Amygdala (tissue), 56 donors: Measurements from ENCODE around the gene LRRC61.
A peak's percentile ranks its signal among the peaks of the same experiment; 100 is the strongest.
"Not testable (repeated sequence)": the region's sequence is repeated elsewhere in the genome, so short reads cannot be mapped to it uniquely, and the experiment has no call there.

Experiments
- DNase-seq, 56 donors: peaks; one replicate each; lab custom pipeline; 2025; lab: John Stamatoyannopoulos, UW

LRRC61 gene

DNA sequence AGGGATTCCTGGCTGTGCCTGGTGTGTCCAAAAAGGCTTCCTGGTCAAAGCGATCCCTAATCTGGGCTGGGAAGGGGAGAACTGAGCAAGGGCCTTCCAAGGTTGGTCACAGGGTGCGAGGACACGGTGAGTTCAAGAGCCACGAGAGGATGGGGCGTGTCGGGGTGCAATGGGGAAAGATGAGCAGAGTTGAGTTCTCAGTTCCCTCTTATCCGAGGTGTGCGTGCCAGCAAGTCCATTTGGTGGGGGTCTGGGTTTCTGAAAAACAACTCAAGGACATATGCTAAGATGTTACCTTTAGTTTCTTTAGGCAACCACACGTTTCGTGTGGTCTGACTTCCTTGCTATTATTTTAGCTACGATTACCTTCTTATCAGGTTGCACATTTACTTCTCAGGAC, 57.3 kb downstream of the LRRC61 start:
- no peak for DNase-seq

DNA sequence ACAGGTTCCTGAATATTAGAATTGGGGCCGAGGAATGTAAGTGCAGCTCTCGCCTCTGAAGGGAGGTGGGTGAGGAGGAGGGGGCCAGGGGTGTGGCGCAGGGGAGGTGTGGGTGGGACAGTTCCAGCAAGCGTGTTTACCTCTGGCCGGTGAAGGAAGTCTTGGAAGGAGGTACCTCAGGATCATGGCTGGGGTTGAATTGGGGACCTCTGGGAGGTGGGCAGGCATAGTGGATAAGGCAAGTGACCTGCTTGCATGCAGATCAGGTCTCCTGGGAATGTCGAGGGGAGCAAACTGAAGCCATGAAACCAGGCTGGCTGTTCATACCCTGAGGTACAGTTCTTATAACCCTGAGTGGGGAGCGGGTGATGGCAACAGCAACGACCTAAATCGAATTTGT, 57.9 kb downstream of the LRRC61 start:
- no peak for DNase-seq

DNA sequence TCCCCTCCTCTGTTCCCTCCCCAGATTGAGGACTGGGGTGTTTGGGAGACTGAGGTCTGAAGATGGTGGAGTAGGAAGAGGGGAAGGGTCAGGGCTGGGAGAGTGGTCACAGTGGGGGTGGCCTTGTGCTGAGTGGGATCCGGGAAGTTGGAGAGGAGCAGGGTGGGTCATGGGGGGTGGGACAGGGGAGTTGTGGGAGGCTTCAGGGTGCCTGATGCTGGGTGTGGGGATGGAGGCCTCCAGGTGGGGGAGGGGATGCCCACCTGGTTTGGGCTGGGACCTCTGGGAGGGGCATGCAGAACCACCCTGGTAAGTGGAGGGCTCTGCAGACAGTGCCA, 58.6 kb downstream of the LRRC61 start:
- no peak for DNase-seq

DNA sequence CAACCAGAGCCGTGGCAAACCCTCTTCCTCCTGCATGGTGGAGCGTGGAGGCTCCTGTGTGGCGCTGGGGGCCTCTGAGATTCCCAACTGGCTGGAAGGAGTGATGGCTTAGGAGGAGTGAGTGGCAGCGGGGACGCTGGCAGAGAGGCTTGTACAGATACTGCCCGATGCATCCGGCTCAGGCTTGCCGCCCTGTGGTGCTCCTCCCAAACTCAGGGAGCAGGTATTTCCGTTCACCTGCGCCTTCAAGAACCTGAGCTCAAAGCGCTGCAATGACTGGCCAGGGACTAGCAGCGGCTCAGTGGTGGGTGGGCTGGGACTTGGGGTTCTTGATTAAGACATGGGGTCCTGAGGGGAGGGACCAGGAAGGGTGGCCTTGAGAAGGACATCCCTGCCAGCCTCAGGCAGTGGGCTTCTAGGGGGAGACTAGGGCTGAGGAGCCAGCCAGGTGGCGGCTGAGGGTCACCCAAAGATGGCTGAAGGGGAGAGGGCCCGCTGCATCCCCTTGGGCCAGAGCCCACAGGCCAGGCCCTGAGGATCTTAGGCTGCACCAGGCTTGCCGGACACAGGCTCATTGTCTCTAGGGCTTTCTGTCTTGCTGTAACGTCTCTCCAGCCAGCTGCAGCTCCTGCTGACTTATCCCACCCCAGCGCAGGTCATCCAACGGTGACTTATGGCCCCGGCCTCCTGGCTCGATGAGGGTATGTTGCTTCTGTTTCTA, 59.1 kb downstream of the LRRC61 start:
- DNase-seq: peak in 27 of 56 donors; percentile 17 to 74 (median 40)

DNA sequence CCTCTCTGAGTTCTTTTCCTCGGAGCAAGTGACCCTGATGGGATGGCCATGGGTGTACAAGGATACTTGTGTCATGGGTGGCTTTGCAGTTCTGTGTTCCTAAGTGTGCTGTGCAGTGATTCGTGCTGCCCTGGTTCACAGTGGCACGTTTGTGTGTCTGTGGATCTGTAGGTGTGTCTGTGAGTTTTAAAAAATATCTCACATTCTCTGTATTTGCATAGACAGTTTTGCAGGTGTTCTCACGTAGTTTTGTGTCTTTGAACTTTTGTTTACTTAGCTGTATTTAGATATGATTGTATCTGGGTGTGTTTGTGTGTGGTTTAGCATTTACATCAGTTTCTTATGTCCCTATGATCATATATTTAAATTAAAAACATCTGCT, 59.7 kb downstream of the LRRC61 start:
- DNase-seq: no peak

DNA sequence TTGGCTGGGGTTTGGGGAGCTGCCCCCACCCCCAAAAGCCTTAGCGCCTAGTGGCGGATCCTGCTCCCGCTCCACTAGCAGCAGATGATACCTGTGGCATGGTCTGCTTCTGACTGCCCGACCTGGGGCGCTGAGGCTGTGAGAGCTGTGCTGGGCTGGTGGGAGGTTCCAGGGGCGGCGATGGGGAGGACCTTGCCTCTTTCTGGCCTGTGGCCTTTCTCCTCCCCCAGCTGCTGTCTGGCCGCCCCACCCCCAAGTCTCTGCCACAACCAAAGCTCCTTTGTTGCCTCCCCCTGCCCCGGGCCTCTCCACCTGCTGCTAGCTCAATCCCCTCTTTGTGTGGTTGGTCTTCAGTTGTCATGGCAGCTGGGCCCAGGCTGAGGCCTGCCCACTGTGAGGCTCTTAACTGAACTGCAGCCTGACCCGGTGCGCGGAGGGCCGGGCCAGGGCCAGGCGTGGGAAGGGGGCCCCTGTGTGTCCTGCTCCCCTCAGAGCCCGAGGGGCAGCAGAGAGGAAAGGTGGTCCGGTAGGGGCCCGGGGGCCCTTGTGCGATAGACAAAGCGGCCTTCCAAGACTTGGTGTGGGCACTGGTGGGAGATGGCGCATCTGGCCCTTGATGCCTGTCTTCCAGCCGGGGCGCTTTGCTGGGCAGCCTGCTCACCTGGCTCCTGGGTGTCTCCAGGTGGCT, 60.7 kb downstream of the LRRC61 start:
- peak in 55 of 56 donors; percentile 59 to 99 (median 94) for DNase-seq

DNA sequence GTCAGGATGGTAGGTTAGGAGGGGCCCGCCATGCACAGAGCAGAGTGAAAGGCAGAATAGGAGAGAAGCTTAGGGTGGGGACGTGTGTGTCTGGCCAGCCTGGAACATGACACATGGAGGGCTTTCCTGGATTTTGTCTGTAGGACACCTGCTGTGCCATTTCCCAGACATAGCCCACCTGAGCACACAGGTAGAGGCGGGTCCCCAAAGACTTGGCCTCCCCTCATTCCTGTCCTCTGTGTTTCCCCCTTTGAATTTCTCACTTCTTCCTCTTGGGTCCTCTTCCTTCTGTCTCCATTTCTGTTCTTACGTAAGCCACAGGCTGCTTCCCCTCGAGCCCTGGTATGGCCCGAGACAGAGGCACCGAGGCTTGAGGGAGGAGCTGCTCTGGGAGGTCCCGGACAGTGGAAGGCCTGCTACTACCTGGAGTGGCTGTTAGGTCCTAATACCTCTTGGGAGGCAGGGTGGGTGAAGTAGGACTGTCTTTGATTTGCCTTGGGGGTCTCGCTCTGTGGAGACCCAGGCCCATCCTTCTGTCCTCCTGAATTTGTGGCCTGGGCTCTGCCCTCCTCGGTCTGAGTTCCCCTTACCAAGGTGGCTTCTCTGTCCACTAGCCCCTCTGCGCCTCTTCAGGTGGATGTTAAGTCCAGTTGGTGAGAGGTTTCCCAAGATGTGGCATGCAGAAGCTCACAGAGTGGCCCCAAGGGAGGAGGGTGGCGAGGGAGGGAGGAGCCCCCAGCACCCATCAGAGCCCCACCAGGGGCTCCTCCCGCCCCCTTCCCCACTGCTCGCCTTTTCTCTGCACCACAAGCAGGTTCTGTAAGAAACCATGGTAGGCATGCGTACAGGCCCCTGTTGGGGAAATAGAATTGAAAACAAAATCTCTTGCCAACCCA, 61.5 kb downstream of the LRRC61 start:
- DNase-seq: peak in 2 of 56 donors; percentile 45 to 72

DNA sequence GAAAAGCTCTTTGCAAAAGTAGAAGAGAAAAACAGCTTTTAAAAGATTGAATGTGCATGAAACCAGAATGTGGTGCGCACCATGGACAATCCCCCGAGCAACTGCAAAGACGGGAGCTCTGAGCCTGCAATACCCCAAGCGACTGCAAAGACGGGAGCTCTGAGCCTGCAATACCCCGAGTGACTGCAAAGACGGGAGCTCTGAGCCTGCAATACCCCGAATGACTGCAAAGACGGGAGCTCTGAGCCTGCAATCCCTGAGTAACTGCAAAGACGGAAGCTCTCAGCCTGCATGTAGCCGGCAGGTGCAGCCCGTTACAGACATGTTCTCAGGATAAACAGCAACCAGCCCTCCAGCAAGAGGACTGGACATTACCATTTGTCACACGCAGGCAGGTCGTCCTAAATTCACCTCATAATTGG, 62.2 kb downstream of the LRRC61 start:
- DNase-seq: peak in 1 of 56 donors; percentile 32

DNA sequence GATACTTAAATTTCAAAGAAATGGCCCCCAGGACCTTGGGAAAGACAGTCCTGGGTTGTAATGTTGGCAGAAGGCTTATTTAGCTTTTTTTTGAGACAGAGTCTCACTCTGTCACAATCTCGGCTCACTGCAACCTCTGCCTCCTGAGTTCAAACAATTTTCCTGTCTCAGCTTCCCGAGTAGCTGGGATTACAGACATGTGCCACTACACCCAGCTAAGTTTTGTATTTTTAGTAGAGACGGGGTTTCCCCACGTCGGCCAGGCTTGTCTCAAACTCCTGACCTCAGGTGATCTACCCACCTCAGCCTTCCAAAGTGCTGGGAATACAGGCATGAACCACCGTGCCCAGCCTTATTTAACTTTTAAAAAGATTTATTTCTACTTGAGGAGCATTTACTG, 62.7 kb downstream of the LRRC61 start:
- DNase-seq: not testable (repeated sequence)
